ENCODE data around the gene DNAJC6.
"Not testable (repeated sequence)": the region's sequence is repeated elsewhere in the genome, so short reads cannot be mapped to it uniquely, and the experiment has no call there.

The DNAJC6 gene

GRCh38 chr1:65431111-65431705 lies 121.9 kb downstream of the DNAJC6 start:
- DNase-seq: no peak

- no peak for DNase-seq
Measured at GRCh38 chr1:65432918-65433317, 123.6 kb downstream of the DNAJC6 start.

GRCh38 chr1:65434255-65434654 lies 124.9 kb downstream of the DNAJC6 start:
- no peak for DNase-seq

GRCh38 chr1:65434760-65435159 lies 125.4 kb downstream of the DNAJC6 start:
- no peak for DNase-seq

- DNase-seq: no peak
Measured at GRCh38 chr1:65435987-65436386, 126.6 kb downstream of the DNAJC6 start.

GRCh38 chr1:65437616-65438015 lies 128.3 kb downstream of the DNAJC6 start:
- DNase-seq: no peak

- no peak for DNase-seq
Measured at GRCh38 chr1:65440322-65440900, 131.1 kb downstream of the DNAJC6 start.

- no peak for DNase-seq
Measured at GRCh38 chr1:65440915-65441314, 131.6 kb downstream of the DNAJC6 start.

GRCh38 chr1:65441464-65441863 lies 132.1 kb downstream of the DNAJC6 start:
- DNase-seq: no peak

- no peak for DNase-seq
Measured at GRCh38 chr1:65442442-65442841, 133.1 kb downstream of the DNAJC6 start.

- no peak for DNase-seq
Measured at GRCh38 chr1:65443647-65444046, 134.3 kb downstream of the DNAJC6 start.

GRCh38 chr1:65444128-65444640 lies 134.8 kb downstream of the DNAJC6 start:
- no peak for DNase-seq

GRCh38 chr1:65445837-65446236 lies 136.5 kb downstream of the DNAJC6 start:
- DNase-seq: no peak

- no peak for DNase-seq
Measured at GRCh38 chr1:65449214-65449823, 140.0 kb downstream of the DNAJC6 start.

- DNase-seq: not testable (repeated sequence)
Measured at GRCh38 chr1:65455678-65456077, 146.3 kb downstream of the DNAJC6 start.

GRCh38 chr1:65456481-65456880 lies 147.1 kb downstream of the DNAJC6 start:
- no peak for DNase-seq

- DNase-seq: no peak
Measured at GRCh38 chr1:65457868-65458267, 148.5 kb downstream of the DNAJC6 start.

- no peak for DNase-seq
Measured at GRCh38 chr1:65458730-65459396, 149.5 kb downstream of the DNAJC6 start.

- no peak for DNase-seq
Measured at GRCh38 chr1:65459397-65459768, 150.0 kb downstream of the DNAJC6 start.
